ENCODE results near the gene KCNC3. TPM values are rescaled to one million over a fixed set of nuclear protein-coding genes. Genes with fewer than 3 reads are reported as not detected.

KCNC3 gene
- polyA plus RNA-seq, 2 of the 4 experiments (the other 2 are of a cell fraction), result 0.17 to 1.4 TPM

- DNase-seq (ENCODE audit: low read depth in 1 of 2, low spot score in 1 of 2), result no peak
- Histone ChIP-seq H3K4me1 (no peaks in the 10 kb centered on the region), H3K4me3 (no peak overlapping the region), H3K27ac (no peak overlapping the region), H3K9me3 (peaks cover 11% of the 10 kb centered on the region), H3K4me2 (no peak overlapping the region)
- CTCF ChIA-PET, result interaction anchor here (0.5 to 2.1 kb wide), 3 partner anchors 10 to 145 kb away, joined by 3 to 11 read pairs (median 3); no protein-coding TSS in a partner anchor
- WGBS (ENCODE audit: missing lambda C conversion rate), result 88% methylated on average over 8 of the region's 11 CpGs
- no peak for ATAC-seq
- TF ChIP-seq FOXS1 (CRISPR knock-in tag; IDR thresholded peaks at IDR 0.05), result no peak
- TF ChIP-seq GATA3 (IDR thresholded peaks at IDR 0.05; ENCODE audit: borderline replicate concordance), result no peak
- no peak for TF ChIP-seq HEYL (CRISPR knock-in tag; IDR thresholded peaks at IDR 0.05)
- no peak for TF ChIP-seq CEBPB (IDR thresholded peaks at IDR 0.05)
- no peak for TF ChIP-seq EP300 (IDR thresholded peaks at IDR 0.05)
- no peak for TF ChIP-seq NR3C1 (IDR thresholded peaks at IDR 0.05)
- no peak for TF ChIP-seq BCL3 (IDR thresholded peaks at IDR 0.05)
- TF ChIP-seq CHD4 (IDR thresholded peaks at IDR 0.05; ENCODE audit: borderline replicate concordance), result no peak
- FAIRE-seq, result no peak
- POLR2A ChIA-PET, result no interaction called here
Observed at GRCh38 chr19:50292216-50292827, 36.9 kb downstream of the KCNC3 start.

- ChIA-PET POLR2A (no interaction called here), CTCF (interaction anchor here (0.6 to 1.8 kb wide), 5 partner anchors 12 to 141 kb away, joined by 3 to 8 read pairs (median 4); no protein-coding TSS in a partner anchor)
- peaks cover 26% of the 10 kb centered on the region for H3K9me3 ChIP-seq
- H3K4me1 ChIP-seq, result no peaks in the 10 kb centered on the region
- FAIRE-seq (no peak), DNase-seq (ENCODE audit: low read depth in 1 of 2, low spot score in 1 of 2) (no peak), ATAC-seq (no peak)
- no peak overlapping the region for H3K27ac ChIP-seq
- no peak overlapping the region for H3K4me3 ChIP-seq
- WGBS (ENCODE audit: missing lambda C conversion rate), result 84% methylated on average over 15 of the region's 15 CpGs
- H3K4me2 ChIP-seq, result no peak overlapping the region
- no peak for TF ChIP-seq HMGXB4 (CRISPR knock-in tag; IDR thresholded peaks at IDR 0.05; ENCODE audit: borderline replicate concordance)
- TF ChIP-seq CBX2 (IDR thresholded peaks at IDR 0.05; ENCODE audit: borderline replicate concordance, low read depth), result no peak
- TF ChIP-seq HDAC2 (IDR thresholded peaks at IDR 0.05), result no peak
- no peak for TF ChIP-seq HOXA7 (CRISPR knock-in tag; IDR thresholded peaks at IDR 0.05)
- TF ChIP-seq MAFK (IDR thresholded peaks at IDR 0.05; ENCODE audit: partially characterized antibody), result no peak
- TF ChIP-seq CHD4 (IDR thresholded peaks at IDR 0.05; ENCODE audit: borderline replicate concordance), result no peak
- TF ChIP-seq EHF (CRISPR knock-in tag; IDR thresholded peaks at IDR 0.05), result no peak
- TF ChIP-seq RARB (CRISPR knock-in tag; IDR thresholded peaks at IDR 0.05), result no peak
- no peak for TF ChIP-seq HOXB13 (CRISPR knock-in tag; IDR thresholded peaks at IDR 0.05; ENCODE audit: low read depth)
- no peak for TF ChIP-seq SMC3 (IDR thresholded peaks at IDR 0.05)
- no peak for TF ChIP-seq RAD21 (conservative IDR thresholded peaks at IDR 0.05 in 1 of 2, IDR thresholded peaks at IDR 0.05 in 1 of 2)
- no peak for TF ChIP-seq RNF2 (IDR thresholded peaks at IDR 0.05; ENCODE audit: borderline replicate concordance, low read depth)
- TF ChIP-seq TP53 (CRISPR knock-in tag; IDR thresholded peaks at IDR 0.05), result no peak
- TF ChIP-seq FOSB (CRISPR knock-in tag; IDR thresholded peaks at IDR 0.05), result no peak
- TF ChIP-seq PHF8 (IDR thresholded peaks at IDR 0.05; ENCODE audit: borderline replicate concordance, low read depth), result no peak
- TF ChIP-seq E2F6 (IDR thresholded peaks at IDR 0.05; ENCODE audit: borderline replicate concordance, low read depth), result no peak
- TF ChIP-seq SREBF2 (IDR thresholded peaks at IDR 0.05), result no peak
- no peak for TF ChIP-seq RFX5 (IDR thresholded peaks at IDR 0.05)
Observed at GRCh38 chr19:50290775-50291174, 38.4 kb downstream of the KCNC3 start.

Data from A549 (cell line).